DMS53 treated with DMSO at 0.1 percent for 48 hours (cell line): ENCODE data around the gene TXK.
A peak's percentile ranks its signal among the peaks of the same experiment; 100 is the strongest.

ENCODE experiments used
- DNase-seq: peaks from one replicate; lab custom pipeline; 2025; ENCODE audit not compliant: unreplicated experiment; lab: John Stamatoyannopoulos, UW

Gene TXK

DNA sequence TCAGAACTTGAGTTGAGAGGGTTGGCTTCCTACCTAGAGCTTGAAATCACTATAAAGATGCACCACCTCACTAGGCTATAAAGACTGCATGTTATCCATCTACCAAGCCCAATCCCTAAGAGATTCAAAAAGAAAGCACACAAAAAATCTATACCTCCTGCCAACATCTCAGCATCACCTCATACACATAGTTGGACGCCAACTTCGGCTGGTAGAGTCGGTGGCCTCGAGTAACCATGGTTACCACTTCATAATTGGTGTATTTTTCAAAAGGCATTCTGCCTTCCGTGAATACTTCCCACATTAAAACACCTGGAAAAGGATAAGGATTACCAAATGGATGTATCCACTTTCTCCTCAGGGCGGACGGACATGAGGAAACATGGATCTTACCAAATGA is 4.5 kb upstream of the TXK start:
- DNase-seq, result no peak

DNA sequence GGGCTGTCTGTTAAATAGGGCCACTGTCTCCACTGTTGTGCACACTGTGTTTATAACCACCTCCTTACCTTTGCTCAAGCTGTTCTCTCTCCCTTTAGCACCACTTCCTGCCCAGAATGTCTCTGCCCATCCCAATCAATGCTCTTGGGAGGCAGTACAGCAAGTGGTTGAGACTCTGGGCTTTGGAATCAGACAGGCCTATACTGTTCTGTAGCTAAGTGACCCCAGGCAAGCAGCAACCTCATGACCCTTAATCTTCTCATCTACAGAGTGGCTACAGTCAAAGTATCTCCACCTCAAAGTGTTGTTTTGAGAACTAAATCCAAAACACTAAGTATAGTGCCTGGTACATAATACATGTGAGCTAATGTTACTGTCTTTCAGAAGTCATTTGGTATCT is 3.8 kb upstream of the TXK start:
- DNase-seq, result no peak

DNA sequence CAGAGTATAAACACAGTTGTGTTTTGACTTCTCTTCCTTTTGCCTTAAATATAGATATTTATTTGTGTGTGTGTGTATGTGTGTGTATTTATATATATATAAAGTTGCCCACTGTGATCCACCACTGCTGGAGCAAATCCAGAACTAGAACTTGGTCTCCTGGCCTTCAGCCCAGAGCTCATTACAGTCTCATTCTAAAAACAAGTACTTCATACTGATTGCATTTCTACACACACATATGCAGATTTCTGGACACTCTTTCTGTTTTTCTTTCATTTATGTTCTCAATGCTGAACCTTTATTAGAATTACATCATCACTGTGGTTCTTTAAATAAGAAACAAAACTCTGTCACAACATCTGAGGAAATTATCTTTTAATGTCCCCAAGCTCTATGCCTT is 381 bp downstream of the TXK start:
- no peak for DNase-seq

DNA sequence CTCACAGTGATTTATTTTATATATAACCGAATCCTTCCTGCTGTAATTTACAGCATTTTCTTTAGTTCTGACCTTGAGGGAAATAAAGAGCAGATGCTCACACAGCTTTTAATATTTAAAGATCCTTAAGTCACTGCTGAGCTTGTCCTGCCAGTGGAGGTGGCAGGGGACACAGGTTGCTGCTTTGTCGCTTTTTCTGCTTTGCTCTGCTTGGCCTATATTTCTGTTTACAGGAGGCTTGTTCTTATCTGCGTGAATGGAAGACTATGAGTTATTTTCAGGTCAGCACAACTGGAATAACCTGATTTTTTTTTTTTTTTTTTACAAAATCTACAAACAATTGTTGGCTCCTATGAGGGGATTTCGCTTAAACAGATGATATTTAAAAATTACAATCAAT is 2.3 kb downstream of the TXK start:
- DNase-seq, result peak; percentile 8

GRCh38 chr4:48130100-48130499 is 4.0 kb downstream of the TXK start:
- no peak for DNase-seq

- DNase-seq, result no peak
Observed at GRCh38 chr4:48129307-48130014, 4.6 kb downstream of the TXK start.

DNA sequence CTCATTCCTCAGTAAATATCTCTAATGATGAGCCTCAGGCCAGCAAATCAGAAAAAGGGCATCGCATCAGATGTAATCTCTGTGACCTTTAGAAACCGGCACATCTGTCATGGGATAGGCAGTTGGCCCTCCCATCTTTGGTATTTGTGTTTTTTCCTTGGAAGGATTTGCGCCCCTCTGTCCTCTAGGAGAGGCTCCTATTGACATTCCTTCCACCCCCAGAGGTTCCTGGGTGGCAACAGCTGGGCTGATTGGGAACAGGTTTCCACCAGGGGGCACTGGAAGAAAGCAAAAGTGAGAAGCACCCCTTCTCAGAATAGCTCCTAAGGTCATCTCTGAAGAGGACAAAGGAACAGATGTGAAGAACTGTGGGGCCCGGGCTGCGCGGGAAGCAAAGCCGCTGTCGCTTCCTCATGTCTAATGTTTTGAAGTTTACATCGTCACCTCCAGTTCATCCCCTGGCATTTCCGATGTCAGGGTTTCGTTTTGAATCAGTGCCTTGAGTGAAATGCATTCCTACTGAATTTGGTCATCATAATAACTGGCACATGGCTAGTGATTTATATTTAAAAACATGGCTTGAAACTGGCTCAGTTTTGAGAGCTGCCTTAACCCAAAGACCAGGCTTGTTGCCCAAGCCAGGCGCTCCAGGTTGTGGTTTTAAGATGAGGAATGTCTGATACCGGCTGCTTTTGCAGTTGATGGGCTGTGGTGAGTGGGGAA is 6.2 kb downstream of the TXK start:
- DNase-seq, result peak; percentile 63

- DNase-seq, result no peak
Observed at GRCh38 chr4:48127231-48127630, 6.8 kb downstream of the TXK start.

- DNase-seq, result no peak
Observed at GRCh38 chr4:48126621-48127020, 7.4 kb downstream of the TXK start.

- no peak for DNase-seq
Observed at GRCh38 chr4:48124870-48125269, 9.2 kb downstream of the TXK start.

DNA sequence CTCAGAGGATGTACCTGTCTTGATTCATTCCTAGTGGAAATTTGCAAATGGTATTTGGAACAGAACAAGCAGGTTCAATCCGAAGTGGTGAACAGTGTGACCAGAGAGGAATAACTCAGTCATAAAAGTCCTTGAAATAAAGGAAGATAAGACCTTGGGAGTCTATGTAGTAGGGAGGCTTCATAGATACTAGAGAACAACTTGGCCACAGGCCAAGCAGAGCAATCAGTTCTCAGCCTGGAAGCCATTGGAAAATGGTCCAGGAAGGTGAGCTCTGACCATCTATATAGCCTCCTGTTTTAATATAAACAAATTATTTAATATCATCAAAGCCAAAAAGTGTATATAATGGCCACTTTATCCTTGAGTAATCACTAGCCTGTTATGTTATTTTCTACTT is 11.3 kb downstream of the TXK start:
- no peak for DNase-seq

DNA sequence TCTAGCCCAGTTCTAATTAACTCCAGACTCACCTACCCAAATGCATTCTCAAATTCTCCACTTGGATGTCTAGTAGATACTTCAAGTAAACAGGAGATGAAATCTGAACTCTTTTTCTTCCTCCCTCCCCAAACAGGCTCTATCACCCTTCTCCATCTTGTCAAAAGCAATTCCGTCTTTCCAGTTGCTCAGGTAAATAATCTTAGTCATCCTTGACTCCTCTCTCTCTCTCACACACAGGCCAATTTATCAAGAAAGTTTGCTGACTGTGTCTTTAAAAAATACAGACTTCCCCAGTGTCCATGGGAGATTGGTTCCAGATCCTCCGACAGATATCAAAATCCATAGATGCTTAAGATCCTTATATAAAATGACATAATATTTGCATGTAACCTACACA is 12.9 kb downstream of the TXK start:
- no peak for DNase-seq

GRCh38 chr4:48120132-48120531 is 13.9 kb downstream of the TXK start:
- DNase-seq, result no peak

GRCh38 chr4:48119646-48120045 is 14.4 kb downstream of the TXK start:
- DNase-seq, result no peak

GRCh38 chr4:48118081-48118480 is 16.0 kb downstream of the TXK start:
- no peak for DNase-seq

DNA sequence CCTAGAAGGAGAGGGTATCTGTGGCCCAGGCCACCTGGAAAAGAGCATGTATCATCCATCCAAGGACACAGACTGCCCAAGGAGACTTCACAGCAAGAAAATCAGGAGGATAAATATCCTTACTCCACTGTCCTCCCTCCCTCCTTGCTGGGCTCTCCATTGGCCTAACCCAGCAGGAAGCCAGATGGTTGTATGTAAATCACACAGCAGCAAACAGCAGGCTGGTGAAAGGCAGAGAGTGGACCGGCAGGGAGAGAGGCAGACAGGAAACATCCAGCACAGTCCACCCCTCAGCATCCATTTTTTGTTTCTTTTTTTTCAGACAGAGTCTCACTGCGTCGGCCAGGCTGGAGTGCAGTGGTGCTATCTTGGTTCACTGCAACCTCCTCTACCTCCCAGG is 17.5 kb downstream of the TXK start:
- DNase-seq, result no peak

DNA sequence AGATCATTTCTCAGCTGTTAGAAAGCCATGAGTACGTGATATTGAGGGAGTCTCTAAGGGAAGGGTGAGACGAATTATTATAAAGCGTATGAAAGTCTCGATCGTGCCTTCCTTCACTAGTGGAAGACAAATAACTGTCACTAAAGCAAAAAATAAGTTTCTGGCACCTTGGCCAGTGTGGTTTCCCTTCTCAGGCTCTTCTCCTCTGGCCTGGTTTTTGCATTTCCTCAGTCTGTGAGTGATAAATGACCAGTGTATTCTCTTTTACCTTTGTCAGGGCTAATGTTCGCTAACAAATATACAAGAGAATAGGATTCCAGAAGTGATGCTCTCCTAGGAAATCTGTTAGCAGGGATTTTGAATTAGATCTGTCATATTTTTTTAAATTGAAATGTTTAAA is 19.6 kb downstream of the TXK start:
- no peak for DNase-seq

DNA sequence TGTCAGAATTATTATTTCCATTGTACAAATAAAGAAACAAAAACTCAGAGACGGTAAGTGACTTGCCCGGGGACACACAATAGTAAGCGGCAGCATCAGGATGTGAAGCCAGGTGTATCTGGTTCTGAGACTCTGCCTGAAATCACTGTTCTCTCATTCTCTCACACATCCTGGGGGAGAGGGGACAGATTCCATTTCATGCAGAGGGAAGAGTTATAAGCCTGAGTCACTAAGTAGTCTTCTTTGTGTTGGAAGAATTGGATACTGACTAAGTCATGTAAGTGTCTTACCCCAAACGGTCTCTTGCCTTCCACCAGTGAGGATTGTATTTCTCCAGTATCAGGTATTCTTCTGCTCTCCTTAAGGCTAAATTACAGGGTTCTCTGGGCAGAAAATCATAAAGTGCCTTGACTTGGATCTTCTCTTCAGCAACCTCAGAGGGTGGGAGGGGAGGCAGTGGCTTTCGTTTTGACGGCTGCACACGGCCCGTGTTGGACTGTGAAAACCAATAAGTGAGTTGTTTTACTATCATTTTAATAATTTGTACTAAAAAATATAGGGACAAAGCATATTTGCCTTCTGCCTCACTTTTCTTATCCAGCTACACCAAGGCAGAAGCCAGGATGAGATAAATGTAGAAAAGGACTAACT is 21.9 kb downstream of the TXK start:
- DNase-seq, result no peak

GRCh38 chr4:48110452-48110978 is 23.5 kb downstream of the TXK start:
- no peak for DNase-seq

GRCh38 chr4:48109413-48110263 is 24.4 kb downstream of the TXK start:
- peak; percentile 68 for DNase-seq
